AML-193 (cell line): Measurements from ENCODE around the gene EMC1.
A peak's percentile ranks its signal among the peaks of the same experiment; 100 is the strongest.
"Not testable (repeated sequence)": the region's sequence is repeated elsewhere in the genome, so short reads cannot be mapped to it uniquely, and the experiment has no call there.

Experiments
- DNase-seq, 2 experiments: peaks; one replicate each; lab custom pipeline; 2025; lab: John Stamatoyannopoulos, UW

EMC1 gene

GRCh38 chr1:19190468-19190867 lies 60.9 kb downstream of the EMC1 start:
- no peak for DNase-seq

DNA sequence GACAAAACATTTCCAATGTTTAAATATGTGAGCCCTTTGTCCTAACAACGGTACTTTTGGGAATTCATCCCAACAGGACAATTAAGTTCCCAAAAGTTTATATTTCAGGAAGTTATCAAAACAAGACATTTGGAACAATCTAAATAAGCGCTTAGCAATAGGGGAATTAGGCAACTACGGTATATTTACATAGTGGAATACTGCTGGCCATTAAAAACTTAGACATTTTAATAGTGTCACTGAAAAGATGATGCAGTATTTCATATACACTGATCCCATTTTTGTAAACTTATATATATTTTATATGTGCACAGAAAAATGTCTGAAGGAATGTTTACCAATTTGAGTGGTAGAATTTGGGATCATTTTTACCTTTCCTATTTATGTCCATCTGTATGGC lies 62.1 kb downstream of the EMC1 start:
- no peak for DNase-seq

DNA sequence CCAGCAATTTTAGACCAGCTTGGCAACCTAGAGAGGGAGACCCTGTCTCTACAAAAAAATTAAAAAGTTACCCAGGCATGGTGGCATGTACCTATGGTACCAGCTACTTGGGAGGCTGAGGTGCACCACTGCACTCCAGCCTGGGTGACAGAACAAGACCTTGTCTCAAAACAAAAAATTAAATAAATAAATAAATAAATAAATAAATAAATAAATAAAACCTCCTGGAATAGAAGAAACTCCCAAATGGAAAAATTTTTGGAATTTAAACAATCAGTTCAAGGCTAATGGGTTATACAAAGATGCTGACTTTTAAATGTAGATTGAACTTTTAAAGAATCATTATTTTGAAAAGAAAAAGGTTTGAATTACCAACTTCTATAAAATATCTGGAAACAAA lies 63.5 kb downstream of the EMC1 start:
- no peak for DNase-seq

GRCh38 chr1:19186001-19186400 lies 65.3 kb downstream of the EMC1 start:
- DNase-seq, result no peak

DNA sequence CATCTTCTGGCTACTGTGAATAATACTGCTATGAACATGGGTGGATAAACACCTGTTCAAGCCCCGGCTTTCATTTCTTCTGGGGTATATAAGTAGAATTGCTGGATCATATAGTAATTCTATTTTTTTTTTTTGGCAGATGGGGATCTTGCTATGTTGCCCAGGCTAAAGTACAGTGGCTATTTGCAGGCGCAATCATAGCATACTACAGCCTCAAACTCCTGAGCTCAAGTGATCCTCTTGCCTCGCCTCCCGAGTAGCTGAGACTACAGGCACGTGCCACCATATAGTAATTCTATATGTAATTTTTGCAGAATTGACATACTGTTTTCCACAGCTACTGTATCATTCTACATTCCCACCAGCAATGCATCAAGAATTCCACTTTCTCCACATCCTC lies 69.1 kb downstream of the EMC1 start:
- no peak for DNase-seq

- not testable (repeated sequence) for DNase-seq
Measured at GRCh38 chr1:19180265-19180657, 71.1 kb downstream of the EMC1 start.

- peak; percentile 8 to 37 for DNase-seq
Measured at GRCh38 chr1:19179597-19180264, 71.6 kb downstream of the EMC1 start.

- DNase-seq, result no peak
Measured at GRCh38 chr1:19178734-19179398, 72.5 kb downstream of the EMC1 start.

GRCh38 chr1:19177811-19178210 lies 73.5 kb downstream of the EMC1 start:
- DNase-seq, result no peak

DNA sequence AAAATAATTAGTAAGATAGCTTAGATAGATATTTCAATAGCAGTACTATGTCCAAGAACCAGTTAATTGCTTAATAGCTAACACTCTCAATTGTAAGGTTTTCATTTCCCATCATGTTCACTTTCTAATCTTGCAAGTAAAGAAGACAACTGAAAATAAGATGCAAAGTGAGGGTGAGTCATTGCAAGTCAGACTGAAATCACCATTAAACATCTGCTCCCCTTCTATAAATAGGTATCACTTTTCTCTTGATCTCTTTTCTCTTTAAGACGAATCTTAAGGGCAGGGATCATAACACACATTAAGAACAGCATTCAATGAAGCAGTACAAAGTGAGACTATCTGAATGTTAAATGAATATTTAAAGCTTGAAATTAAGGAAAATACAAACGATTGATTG lies 81.7 kb downstream of the EMC1 start:
- no peak for DNase-seq

- no peak for DNase-seq
Measured at GRCh38 chr1:19167140-19167539, 84.2 kb downstream of the EMC1 start.

DNA sequence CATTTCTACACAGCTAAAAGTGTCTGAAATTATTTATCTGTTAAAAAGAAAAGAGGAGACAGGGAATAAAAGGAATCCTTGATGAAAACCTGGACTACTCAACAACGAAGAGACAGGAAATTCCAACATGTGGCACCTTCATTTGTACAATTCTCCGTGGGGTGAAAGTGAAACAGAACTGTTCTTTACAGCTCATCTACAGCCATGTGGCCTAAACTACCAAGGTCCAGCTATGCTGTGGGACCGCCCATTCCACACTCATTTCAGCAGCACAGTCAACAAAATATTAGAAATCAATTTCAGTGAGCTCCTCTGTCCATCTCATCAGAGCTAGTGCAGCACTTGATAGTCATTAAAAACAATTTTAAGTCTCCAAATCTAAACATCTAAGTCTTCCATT lies 85.3 kb downstream of the EMC1 start:
- DNase-seq, result no peak
